ENCODE results near the gene ZNF865. TPM values are rescaled to one million over a fixed set of nuclear protein-coding genes. Genes with fewer than 3 reads are reported as not detected.

The ZNF865 gene
- total and polyA plus RNA-seq, 2 of the 8 experiments (the other 6 are each of a cell fraction or from before 2014, with no cell fraction given), result 3.5 to 13.6 TPM

- Histone ChIP-seq H4K91ac (replicated peaks; ENCODE audit: insufficient read length, low read length) (no peak overlapping the region), H2BK12ac (ENCODE audit: low read depth, low read length) (no peak overlapping the region), H2AK5ac (ENCODE audit: low read depth, low read length) (no peak overlapping the region), H2BK15ac (ENCODE audit: low read length) (no peak overlapping the region), H3K23me2 (ENCODE audit: low read depth, low read length) (no peaks in the 10 kb centered on the region), H3K4me3 (ENCODE audit: extremely low read depth in 1 of 4, insufficient read depth in 2 of 4, low read depth in 3 of 4, low read length in 4 of 4) (no peak overlapping the region), H2BK5ac (ENCODE audit: low read depth, low read length) (no peak overlapping the region), H2AFZ (ENCODE audit: low read length) (no peak overlapping the region), H3K79me1 (ENCODE audit: low read depth, low read length) (peaks cover 4% of the 10 kb centered on the region; the same call in 1 of the 2 replicates), H3K27me3 (replicated peaks in 1 of 4; ENCODE audit: control insufficient read depth in 3 of 4, extremely low read depth in 1 of 4, insufficient read depth in 3 of 4, low read length in 3 of 4) (peaks cover 0 to 2% (median 0%) of the 10 kb centered on the region in 4 experiments; a peak in 1 of 7 replicates), H3K4me2 (ENCODE audit: insufficient read depth in 1 of 2, low read depth in 2 of 2, low read length in 2 of 2) (no peak overlapping the region), H3K79me2 (ENCODE audit: control insufficient read depth in 1 of 2, insufficient read depth in 2 of 2, low read length in 2 of 2) (no peaks in the 10 kb centered on the region), H2BK20ac (ENCODE audit: low read length) (no peak overlapping the region), H4K20me1 (replicated peaks in 1 of 2; ENCODE audit: control insufficient read depth in 1 of 2, insufficient read depth in 2 of 2, low read length in 2 of 2) (peaks cover 4 to 23% of the 10 kb centered on the region in 2 experiments), H3K18ac (ENCODE audit: extremely low read depth, low read length) (no peak overlapping the region), H4K5ac (ENCODE audit: insufficient read length, low read depth, low read length) (no peak overlapping the region), H2BK120ac (replicated peaks; ENCODE audit: low read depth, low read length) (no peak overlapping the region), H3K9ac (replicated peaks in 1 of 4; ENCODE audit: extremely low read depth in 1 of 4, low read depth in 3 of 4, low read length in 3 of 4) (no peak overlapping the region), H3K36me3 (ENCODE audit: control insufficient read depth in 2 of 4, insufficient read depth in 4 of 4, low read length in 3 of 4) (peaks cover 0 to 30% (median 4%) of the 10 kb centered on the region in 4 experiments; a peak in 5 of 8 replicates), H4K8ac (ENCODE audit: extremely low read depth, insufficient read depth, low read length) (no peak overlapping the region), H3K4me1 (replicated peaks in 1 of 4; ENCODE audit: control insufficient read depth in 3 of 4, insufficient read depth in 4 of 4, low read length in 3 of 4) (no peaks in the 10 kb centered on the region), H3K9me3 (ENCODE audit: insufficient read depth in 2 of 2, low read depth in 1 of 2, low read length in 1 of 2) (no peaks in the 10 kb centered on the region; a peak in 1 of 4 replicates), H3K4ac (replicated peaks; ENCODE audit: insufficient read length, low read depth, low read length) (no peak overlapping the region), H3K23ac (ENCODE audit: insufficient read length) (no peak overlapping the region), H3K14ac (ENCODE audit: insufficient read length) (no peak overlapping the region), H3K27ac (ENCODE audit: low read depth, low read length) (no peak overlapping the region), H3K56ac (replicated peaks; ENCODE audit: insufficient read length, low read depth, low read length) (no peak overlapping the region)
- no peak for FAIRE-seq
- 96% methylated on average over 22 of the region's 27 CpGs; no CpG with 5 or more reads in 1 of the 2 experiments for WGBS, 2 experiments (ENCODE audit: extremely low coverage in 1 of 2, insufficient coverage in 1 of 2, insufficient read length in 1 of 2, insufficient replicate concordance in 2 of 2, low coverage in 1 of 2, low lambda C conversion rate in 2 of 2, missing lambda C conversion rate in 1 of 2)
- ChIA-PET CTCF (ENCODE audit: partially characterized antibody) (no interaction called here), POLR2A (ENCODE audit: partially characterized antibody) (interaction anchor here (1.0 to 4.3 kb wide), 4 partner anchors 7 to 206 kb away, joined by 3 to 32 read pairs (median 4); partner anchors contain the start of genes UBE2S and ZNF524)
- DNase-seq (ENCODE audit: low read depth in 1 of 2, low spot score in 2 of 2), result no peak
- TF ChIP-seq CTCF (IDR thresholded peaks at IDR 0.05; ENCODE audit: control extremely low read depth in 1 of 3, insufficient read depth in 1 of 3, low read depth in 1 of 3, low read length in 3 of 3) (no peak), HDAC2 (IDR thresholded peaks at IDR 0.05; ENCODE audit: borderline replicate concordance in 1 of 2, low read depth in 2 of 2, low read length in 2 of 2) (no peak), KDM4A (IDR thresholded peaks at IDR 0.05; ENCODE audit: low read depth, low read length, severe bottlenecking) (no peak), TCF12 (IDR thresholded peaks at IDR 0.05; ENCODE audit: low read depth, low read length) (no peak), CBX8 (IDR thresholded peaks at IDR 0.05; ENCODE audit: borderline replicate concordance, low read depth, low read length) (no peak), CEBPB (IDR thresholded peaks at IDR 0.05; ENCODE audit: low read depth, low read length) (no peak), RNF2 (IDR thresholded peaks at IDR 0.05; ENCODE audit: borderline replicate concordance, low read depth, low read length, missing control alignments, poor library complexity, severe bottlenecking) (no peak), RAD21 (IDR thresholded peaks at IDR 0.05 in 1 of 2, conservative IDR thresholded peaks at IDR 0.05 in 1 of 2; ENCODE audit: low read depth in 2 of 2, low read length in 2 of 2) (no peak), SP4 (IDR thresholded peaks at IDR 0.05; ENCODE audit: low read length) (no peak), CHD1 (IDR thresholded peaks at IDR 0.05; ENCODE audit: low read depth, low read length) (no peak)
Measured at GRCh38 chr19:55613396-55613795, 7.9 kb downstream of the ZNF865 start.

Measured in H1 (cell line).